OCI-LY1 (cell line): Measurements from ENCODE around the gene NOSTRIN.

Experiments used
- CTCF ChIP-seq: fragments of 200-600 bp; sonication (generic), shearing (Covaris generic); IDR thresholded peaks from 2 replicates; pipeline ENCODE4 v1.5.1; 2017; ENCODE audit warnings: mild to moderate bottlenecking, antibody characterized with exemption, low read length, moderate library complexity, mixed read lengths
- EZH2 ChIP-seq: fragments of 200-600 bp; sonication (generic), shearing (Covaris generic); IDR thresholded peaks from 2 replicates; pipeline ENCODE4 v1.8.0; 2017; ENCODE audit warnings: borderline replicate concordance, mixed run types, mild to moderate bottlenecking, antibody characterized with exemption, low read length, moderate library complexity, mixed read lengths

- TF ChIP-seq EZH2 (no peak), CTCF (no peak)
Measured at GRCh38 chr2:168912901-168913369, 110.5 kb downstream of the NOSTRIN start.
